Effector memory CD4-positive, alpha-beta T cell (primary cell): ENCODE results near the gene PRKG1.
"Not testable (repeated sequence)": the region's sequence is repeated elsewhere in the genome, so short reads cannot be mapped to it uniquely, and the experiment has no call there.

Experiments used
- DNase-seq, 3 donors: peaks; one replicate each; pipeline ENCODE4 v3.0.0-alpha.2; 2020
- H3K27ac ChIP-seq: 2 replicates; pipeline ENCODE4 v1.7.0; 2013; ENCODE audit warnings: mild to moderate bottlenecking, low read length, moderate library complexity; ENCODE audit not compliant: insufficient read depth, poor library complexity, severe bottlenecking
- H3K27me3 ChIP-seq: replicated peaks from 2 replicates; pipeline ENCODE4 v1.7.0; 2013; ENCODE audit warnings: mild to moderate bottlenecking, low read length; ENCODE audit not compliant: insufficient read depth, control insufficient read depth, poor library complexity, severe bottlenecking
- H3K36me3 ChIP-seq: 2 replicates; pipeline ENCODE4 v1.7.0; 2013; ENCODE audit warnings: mild to moderate bottlenecking, low read length, moderate library complexity; ENCODE audit not compliant: control insufficient read depth, insufficient read depth
- H3K4me1 ChIP-seq: 2 replicates; pipeline ENCODE4 v1.7.0; 2013; ENCODE audit warnings: low read length, mild to moderate bottlenecking; ENCODE audit not compliant: control insufficient read depth, insufficient read depth, poor library complexity, severe bottlenecking
- H3K4me3 ChIP-seq: 2 replicates; pipeline ENCODE4 v1.7.0; 2013; ENCODE audit warnings: low read length, low read depth, mild to moderate bottlenecking; ENCODE audit not compliant: insufficient read depth, poor library complexity, severe bottlenecking
- H3K9me3 ChIP-seq: 2 replicates; pipeline ENCODE4 v1.7.0; 2013; ENCODE audit warnings: mild to moderate bottlenecking, low read length, moderate library complexity; ENCODE audit not compliant: control insufficient read depth

Gene PRKG1

DNA sequence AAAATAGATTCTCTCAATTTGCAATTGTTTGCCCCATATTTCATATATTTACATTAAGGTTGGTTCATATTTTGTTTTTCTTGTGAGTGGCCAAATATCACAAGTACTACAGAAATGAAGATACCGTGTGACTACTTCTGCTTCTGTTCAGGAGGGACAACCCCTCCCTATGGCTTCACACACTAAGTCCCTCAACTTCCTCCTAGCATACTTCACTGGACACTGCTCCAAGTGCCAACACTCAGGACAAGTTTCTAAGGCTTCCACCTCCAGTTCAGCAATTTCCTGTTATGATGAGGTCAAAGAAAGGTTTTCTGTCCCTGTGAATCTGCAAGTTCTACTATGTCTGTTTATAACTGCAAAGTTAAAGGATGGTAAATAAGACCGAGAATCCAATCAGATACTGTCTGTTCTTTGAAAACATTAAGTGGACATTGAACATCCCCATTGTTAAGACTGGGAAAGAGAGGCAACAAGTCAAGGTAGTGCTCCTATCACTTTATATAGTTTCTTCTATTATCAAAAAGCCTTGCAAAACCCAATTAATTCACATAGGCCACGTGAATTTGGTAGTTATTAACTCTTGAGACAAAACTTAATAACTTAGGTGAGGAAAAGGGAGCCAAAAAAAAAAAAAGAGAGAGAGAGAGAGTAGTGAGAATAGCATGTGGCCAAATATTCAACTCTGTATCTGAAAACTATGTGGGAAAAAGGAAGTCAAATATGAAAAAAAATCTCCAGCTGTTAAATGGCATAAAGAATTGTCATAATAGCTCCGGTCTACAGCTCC is 1158.5 kb downstream of the PRKG1 start:
- DNase-seq = no peak
- H3K4me3 ChIP-seq = no peak overlapping the region
- H3K27ac ChIP-seq = no peak overlapping the region

DNA sequence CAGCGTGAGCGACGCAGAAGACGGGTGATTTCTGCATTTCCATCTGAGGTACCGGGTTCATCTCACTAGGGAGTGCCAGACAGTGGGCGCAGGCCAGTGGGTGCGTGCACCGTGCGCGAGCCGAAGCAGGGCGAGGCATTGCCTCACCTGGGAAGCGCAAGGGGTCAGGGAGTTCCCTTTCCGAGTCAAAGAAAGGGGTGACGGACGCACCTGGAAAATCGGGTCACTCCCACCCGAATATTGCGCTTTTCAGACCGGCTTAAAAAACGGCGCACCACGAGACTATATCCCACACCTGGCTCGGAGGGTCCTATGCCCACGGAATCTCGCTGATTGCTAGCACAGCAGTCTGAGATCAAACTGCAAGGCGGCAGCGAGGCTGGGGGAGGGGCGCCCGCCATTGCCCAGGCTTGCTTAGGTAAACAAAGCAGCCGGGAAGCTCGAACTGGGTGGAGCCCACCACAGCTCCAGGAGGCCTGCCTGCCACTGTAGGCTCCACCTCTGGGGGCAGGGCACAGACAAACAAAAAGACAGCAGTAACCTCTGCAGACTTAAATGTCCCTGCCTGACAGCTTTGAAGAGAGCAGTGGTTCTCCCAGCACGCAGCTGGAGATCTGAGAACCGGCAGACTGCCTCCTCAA is 1159.2 kb downstream of the PRKG1 start:
- H3K4me3 ChIP-seq, H3K9me3 ChIP-seq, H3K27ac ChIP-seq, H3K4me1 ChIP-seq, DNase-seq, H3K27me3 ChIP-seq, H3K36me3 ChIP-seq: not testable (repeated sequence)

More for the DNA sequence above, 1158.5 kb downstream of the PRKG1 start:
- H3K27me3 ChIP-seq = no peaks in the 10 kb centered on the region
- H3K9me3 ChIP-seq = no peaks in the 10 kb centered on the region
- H3K36me3 ChIP-seq = no peaks in the 10 kb centered on the region
- no peaks in the 10 kb centered on the region for H3K4me1 ChIP-seq

DNA sequence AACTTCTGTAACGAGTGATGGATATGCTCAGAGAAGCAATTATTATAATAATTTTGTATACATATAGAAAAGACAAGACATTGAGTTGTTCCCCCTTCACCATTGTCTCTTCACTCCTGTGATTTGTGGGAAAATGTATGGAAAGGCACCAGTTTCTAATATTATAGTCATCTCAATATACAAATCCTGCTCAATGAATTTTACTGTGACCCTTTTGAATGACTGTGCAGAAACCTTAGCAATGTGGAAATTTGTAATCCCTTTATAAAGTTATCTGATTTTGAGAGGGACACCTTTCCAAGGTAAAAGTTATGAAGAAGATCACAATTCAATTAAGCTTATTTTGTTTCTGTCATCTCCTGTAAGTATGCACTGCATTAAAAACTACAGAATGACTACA is 1165.5 kb downstream of the PRKG1 start:
- Histone ChIP-seq H3K27me3 (no peaks in the 10 kb centered on the region), H3K4me3 (no peak overlapping the region), H3K4me1 (no peaks in the 10 kb centered on the region), H3K9me3 (no peaks in the 10 kb centered on the region), H3K27ac (no peak overlapping the region), H3K36me3 (no peaks in the 10 kb centered on the region)
- DNase-seq = no peak

DNA sequence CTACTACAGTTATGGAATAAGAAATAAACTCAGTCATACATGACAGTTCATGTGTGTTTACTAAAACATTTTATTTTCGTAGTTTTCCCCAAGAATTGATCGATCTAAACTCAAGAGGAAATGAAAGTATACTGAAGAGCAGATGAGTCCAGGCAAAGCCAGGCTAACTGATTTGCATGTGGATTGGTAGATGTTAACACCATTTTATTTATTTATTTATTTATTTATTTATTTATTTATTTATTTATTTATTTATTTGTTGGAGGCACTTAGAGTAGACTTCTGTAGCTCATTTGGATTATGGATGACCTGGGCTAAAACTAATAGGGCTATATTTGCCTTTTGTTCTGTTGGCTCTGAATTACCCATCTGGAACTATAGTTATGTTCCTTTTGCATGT is 1171.3 kb downstream of the PRKG1 start:
- Histone ChIP-seq H3K4me1 (no peaks in the 10 kb centered on the region), H3K4me3 (no peak overlapping the region), H3K27ac (no peak overlapping the region), H3K27me3 (no peaks in the 10 kb centered on the region), H3K9me3 (no peaks in the 10 kb centered on the region), H3K36me3 (no peaks in the 10 kb centered on the region)
- DNase-seq = no peak

DNA sequence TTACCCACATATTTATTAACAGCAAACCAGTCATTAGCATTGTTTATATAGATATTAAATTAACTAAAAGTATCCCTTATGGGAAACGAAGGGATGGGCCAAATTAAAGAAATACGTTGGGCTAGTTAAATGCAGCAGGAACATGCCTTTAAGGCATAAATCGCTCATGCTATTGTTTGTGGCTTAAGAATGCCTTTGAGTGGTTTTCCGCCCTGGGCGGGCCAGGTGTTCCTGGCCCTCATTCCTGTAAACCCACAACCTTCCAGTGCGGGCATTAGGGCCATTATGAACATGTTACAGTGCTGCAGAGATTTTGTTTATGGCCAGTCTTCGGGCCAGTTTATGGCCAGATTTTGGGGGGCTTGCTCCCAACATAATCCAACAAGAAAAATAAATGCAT is 1173.6 kb downstream of the PRKG1 start:
- not testable (repeated sequence) for H3K27me3 ChIP-seq, H3K36me3 ChIP-seq, H3K4me1 ChIP-seq, H3K9me3 ChIP-seq, DNase-seq, H3K27ac ChIP-seq, H3K4me3 ChIP-seq

DNA sequence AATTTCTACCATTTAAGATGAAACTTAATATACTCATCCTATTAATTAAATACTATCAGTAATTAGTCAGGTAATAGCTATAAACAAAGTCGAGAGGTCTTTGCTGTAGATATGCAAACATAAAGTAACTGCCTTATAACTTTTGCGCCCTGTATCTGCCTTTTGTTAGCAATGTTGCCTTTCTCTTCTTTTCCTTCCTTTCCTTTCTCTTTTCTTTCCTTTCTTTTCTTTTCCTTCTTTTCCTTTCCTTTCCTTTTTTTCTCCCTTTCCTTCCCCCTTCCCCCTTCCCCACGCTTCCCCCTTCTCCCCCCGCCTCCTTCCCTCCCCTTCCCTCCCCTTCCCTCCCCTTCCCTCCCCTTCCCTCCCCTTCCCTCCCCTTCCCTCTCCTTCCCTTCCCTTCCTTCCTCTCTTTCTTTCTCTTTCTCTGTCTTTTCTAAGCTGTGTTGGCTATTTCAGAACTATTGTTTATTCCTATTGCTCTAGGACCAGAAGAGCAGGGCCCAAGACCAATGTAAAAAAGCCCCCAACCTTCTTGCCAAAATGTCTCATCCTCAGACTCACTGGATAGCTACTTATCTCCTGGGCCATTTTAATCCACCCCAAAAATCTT is 1174.5 kb downstream of the PRKG1 start:
- Histone ChIP-seq H3K4me3 (no peak overlapping the region), H3K4me1 (no peaks in the 10 kb centered on the region), H3K27me3 (no peaks in the 10 kb centered on the region), H3K9me3 (no peaks in the 10 kb centered on the region), H3K27ac (no peak overlapping the region), H3K36me3 (no peaks in the 10 kb centered on the region)
- DNase-seq = no peak

DNA sequence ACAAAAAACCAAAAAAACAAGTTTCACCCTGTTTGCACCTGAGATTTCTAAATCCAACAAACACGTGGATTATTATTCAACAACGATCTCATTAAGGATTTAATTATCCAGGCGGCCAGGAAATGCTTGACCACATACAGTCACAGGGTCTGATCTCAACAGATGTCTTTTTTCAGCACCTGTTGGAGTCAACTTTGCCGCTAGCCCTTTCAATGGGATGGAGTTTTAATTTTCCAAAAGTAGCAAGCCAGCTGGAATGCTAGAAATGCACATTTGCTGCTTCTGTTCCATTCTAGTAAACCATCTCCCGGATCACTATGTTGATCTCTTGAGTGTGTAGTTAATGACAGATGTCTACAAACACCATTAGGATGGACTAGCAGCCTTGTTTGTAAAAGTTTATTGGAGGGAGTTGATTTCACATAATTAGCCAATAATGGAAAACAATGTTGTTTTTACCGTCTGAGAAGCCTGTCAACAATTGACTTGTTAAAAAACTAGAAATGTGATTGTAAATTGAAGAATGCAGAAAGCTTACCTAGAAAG is 1175.6 kb downstream of the PRKG1 start:
- Histone ChIP-seq H3K4me1 (no peaks in the 10 kb centered on the region), H3K36me3 (no peaks in the 10 kb centered on the region), H3K27me3 (no peaks in the 10 kb centered on the region), H3K4me3 (no peak overlapping the region), H3K27ac (no peak overlapping the region), H3K9me3 (no peaks in the 10 kb centered on the region)
- no peak for DNase-seq

DNA sequence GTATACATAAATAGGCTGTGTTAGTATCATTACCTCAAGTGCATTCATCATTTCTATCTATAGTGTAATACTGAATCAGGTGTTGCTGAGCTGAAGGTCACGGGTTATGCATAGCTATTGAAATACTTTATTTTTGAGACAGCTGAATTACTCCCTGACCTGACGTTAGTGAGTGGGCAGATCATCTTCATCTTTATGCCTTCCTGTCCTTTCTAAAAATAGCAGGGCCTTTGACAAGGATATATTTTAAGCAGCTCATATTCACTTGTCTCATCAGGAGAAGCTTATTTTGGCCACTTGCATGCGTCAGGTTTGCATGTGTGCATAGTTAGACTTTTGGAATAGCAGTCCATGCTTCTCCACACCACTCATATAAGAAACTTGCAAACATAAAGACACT is 1176.2 kb downstream of the PRKG1 start:
- DNase-seq = no peak
- Histone ChIP-seq H3K4me1 (no peaks in the 10 kb centered on the region), H3K27me3 (no peaks in the 10 kb centered on the region), H3K9me3 (no peaks in the 10 kb centered on the region), H3K4me3 (no peak overlapping the region), H3K36me3 (no peaks in the 10 kb centered on the region), H3K27ac (no peak overlapping the region)

DNA sequence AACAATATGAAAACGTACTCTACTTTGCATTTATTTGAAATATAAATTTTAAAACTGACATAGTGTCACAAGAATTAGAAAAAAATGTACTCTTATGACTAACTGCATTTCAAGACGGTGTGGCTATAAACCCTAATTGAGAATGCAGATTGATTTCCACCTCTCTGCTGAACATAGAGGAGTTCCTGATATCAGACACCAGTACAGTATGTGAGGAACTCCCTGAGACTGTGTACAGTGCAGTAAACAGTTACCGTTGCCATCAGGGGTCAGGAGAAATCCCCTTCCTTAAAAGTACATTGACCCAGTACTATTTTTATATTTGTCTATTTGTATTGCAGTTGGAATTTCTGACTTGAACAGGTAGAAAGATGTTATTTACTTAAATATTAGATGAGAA is 1178.0 kb downstream of the PRKG1 start:
- Histone ChIP-seq H3K27me3 (no peaks in the 10 kb centered on the region), H3K27ac (no peak overlapping the region), H3K4me1 (no peaks in the 10 kb centered on the region), H3K4me3 (no peak overlapping the region), H3K9me3 (no peaks in the 10 kb centered on the region), H3K36me3 (no peaks in the 10 kb centered on the region)
- DNase-seq = no peak
